HFFc6 (cell line): Measurements from ENCODE around the gene BRPF3. TPM values are rescaled to one million over a fixed set of nuclear protein-coding genes. Genes with fewer than 3 reads are reported as not detected.

Source experiments
- DNase-seq: peaks from one replicate; pipeline ENCODE4 v3.0.0-alpha.2; 2018
- H3K27ac Mint-ChIP-seq: 2 replicates; pipeline ENCODE4 v1.8.0; 2020; ENCODE audit warnings: mild to moderate bottlenecking, mixed read lengths
- H3K27me3 Mint-ChIP-seq: 2 replicates; pipeline ENCODE4 v1.8.0; 2021; ENCODE audit warnings: mild to moderate bottlenecking, moderate library complexity, mixed read lengths; ENCODE audit not compliant: insufficient read depth
- H3K36me3 Mint-ChIP-seq: 2 replicates; pipeline ENCODE4 v1.8.0; 2021; ENCODE audit warnings: low read depth, mixed read lengths
- H3K4me1 Mint-ChIP-seq: 2 replicates; pipeline ENCODE4 v1.8.0; 2020; ENCODE audit warnings: low read depth, mixed read lengths
- H3K4me3 Mint-ChIP-seq: 2 replicates; pipeline ENCODE4 v1.8.0; 2020; ENCODE audit warnings: mild to moderate bottlenecking, moderate library complexity, mixed read lengths
- H3K9me3 Mint-ChIP-seq: 2 replicates; pipeline ENCODE4 v1.8.0; 2020; ENCODE audit warnings: mild to moderate bottlenecking, mixed read lengths
- total RNA-seq, 6 experiments: library from RNA; stranded (reverse); fragmentation: NEBNext Ultra II Directional; extraction: Animal tissue kit (Norgen Biotek cat#: 25700); gene quantifications; 2 replicates in 1 of 6; 3 replicates in 5 of 6; pipeline ENCODE4 v1.2.3, GENCODE V29; 2021
- TF ChIP-seq, protein P1 (sequence below): fragments of 200-600 bp; sonication (generic); IDR thresholded peaks from 2 replicates; pipeline ENCODE4 v1.5.0; 2021; ENCODE audit warnings: antibody characterized with exemption, mild to moderate bottlenecking

The BRPF3 gene
- total RNA-seq, 6 experiments from 2014 or later, result 26.5 to 32.4 (median 28.9) TPM

DNA sequence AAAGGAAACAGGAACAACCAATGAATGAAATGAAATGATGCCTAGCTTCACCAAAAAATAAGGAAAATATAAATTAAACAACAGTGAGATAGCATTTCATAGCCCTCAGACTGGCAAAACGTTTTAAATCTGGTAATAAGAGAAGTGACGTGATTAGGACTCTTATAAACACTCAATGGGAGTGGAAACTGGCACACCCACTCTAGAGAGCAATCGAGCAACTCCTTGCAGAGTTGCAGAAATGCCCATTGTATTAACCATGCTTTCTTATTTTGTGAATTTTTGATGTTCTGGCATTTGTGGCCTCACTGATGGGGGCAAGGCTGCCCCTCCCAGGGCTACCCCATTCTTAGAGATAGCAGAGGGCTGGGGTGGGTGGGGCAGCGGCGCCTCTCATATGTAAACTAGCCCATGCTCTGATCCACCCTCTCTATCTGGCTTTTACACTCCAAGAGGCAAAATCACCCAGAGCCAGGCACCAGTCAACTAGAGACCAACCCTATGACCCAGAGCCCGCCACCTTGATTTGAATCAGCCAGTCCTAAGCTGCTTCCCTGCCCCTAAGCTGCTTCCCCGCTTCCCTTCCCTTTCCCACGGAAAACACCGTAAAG is 67.0 kb downstream of the BRPF3 start:
- TF ChIP-seq, protein P1, sequence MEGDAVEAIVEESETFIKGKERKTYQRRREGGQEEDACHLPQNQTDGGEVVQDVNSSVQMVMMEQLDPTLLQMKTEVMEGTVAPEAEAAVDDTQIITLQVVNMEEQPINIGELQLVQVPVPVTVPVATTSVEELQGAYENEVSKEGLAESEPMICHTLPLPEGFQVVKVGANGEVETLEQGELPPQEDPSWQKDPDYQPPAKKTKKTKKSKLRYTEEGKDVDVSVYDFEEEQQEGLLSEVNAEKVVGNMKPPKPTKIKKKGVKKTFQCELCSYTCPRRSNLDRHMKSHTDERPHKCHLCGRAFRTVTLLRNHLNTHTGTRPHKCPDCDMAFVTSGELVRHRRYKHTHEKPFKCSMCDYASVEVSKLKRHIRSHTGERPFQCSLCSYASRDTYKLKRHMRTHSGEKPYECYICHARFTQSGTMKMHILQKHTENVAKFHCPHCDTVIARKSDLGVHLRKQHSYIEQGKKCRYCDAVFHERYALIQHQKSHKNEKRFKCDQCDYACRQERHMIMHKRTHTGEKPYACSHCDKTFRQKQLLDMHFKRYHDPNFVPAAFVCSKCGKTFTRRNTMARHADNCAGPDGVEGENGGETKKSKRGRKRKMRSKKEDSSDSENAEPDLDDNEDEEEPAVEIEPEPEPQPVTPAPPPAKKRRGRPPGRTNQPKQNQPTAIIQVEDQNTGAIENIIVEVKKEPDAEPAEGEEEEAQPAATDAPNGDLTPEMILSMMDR, result no peak
- Mint-ChIP-seq H3K4me1 (peaks cover 10% of the 10 kb centered on the region), H3K27ac (no peak overlapping the region), H3K4me3 (no peak overlapping the region), H3K36me3 (no peaks in the 10 kb centered on the region), H3K27me3 (peaks cover 19% of the 10 kb centered on the region), H3K9me3 (peaks cover 7% of the 10 kb centered on the region)
- no peak for DNase-seq

DNA sequence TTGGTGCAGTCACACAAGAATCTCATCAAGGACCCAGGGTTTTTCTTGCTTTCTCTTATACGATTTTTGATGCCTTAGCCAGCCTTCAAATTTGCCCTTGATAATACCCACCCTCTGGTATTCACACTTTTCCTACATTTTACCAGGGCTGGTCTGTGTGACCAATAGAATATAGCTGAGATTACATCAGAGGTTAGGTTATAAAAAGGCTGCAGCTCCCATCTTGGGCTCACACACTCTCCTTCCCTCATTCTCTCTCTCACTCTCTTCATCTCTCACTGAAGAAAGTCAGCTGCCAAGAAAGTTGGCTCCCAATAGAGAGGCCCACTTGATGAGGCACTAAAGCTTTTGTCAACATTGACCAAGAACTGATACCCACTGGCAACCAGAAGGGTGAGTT is 69.2 kb downstream of the BRPF3 start:
- DNase-seq, result no peak
- no peaks in the 10 kb centered on the region for H3K36me3 Mint-ChIP-seq
- peaks cover 7% of the 10 kb centered on the region for H3K9me3 Mint-ChIP-seq
- peaks cover 12% of the 10 kb centered on the region for H3K4me1 Mint-ChIP-seq
- H3K4me3 Mint-ChIP-seq, result no peak overlapping the region
- H3K27me3 Mint-ChIP-seq, result peaks cover 24% of the 10 kb centered on the region
- TF ChIP-seq, protein P1, result no peak
- no peak overlapping the region for H3K27ac Mint-ChIP-seq

DNA sequence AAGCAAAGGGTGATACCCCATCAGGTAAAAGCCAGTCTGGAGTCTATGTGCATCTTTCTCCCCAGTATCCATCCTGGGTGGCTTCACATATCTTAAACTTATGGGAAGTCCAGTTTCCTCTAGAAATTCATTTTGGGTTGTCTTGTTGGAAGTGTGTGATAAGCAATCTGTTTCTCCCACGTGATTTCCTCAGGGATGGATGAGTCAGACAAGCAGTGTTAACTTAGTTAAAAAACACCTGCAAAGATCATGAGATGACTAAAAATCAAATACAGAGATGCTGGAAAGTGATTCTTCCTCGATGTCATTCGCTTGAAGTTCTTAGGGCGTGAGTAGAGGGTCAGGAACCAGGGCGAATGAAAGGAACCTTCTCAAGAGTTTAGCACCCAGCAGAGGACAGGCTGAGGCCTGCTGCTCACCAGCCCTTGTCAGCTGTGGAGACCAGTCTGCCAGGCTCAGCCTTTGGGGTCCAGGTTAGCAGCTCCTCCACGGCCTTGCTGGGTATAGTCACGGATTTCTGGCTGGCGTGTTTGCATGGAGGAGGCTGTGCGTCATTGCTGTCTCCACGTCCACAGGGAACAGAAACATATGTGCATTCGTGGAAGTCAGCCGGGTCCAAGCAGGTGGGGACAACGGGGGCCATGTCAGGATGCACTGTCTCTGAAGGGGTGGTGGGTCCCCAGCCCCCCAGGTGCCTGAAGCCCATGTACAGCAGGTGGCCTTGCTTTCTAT is 70.5 kb downstream of the BRPF3 start:
- DNase-seq, result no peak
- Mint-ChIP-seq H3K27me3 (peaks cover 29% of the 10 kb centered on the region), H3K36me3 (no peaks in the 10 kb centered on the region), H3K4me1 (peaks cover 12% of the 10 kb centered on the region), H3K9me3 (peaks cover 7% of the 10 kb centered on the region), H3K4me3 (no peak overlapping the region), H3K27ac (no peak overlapping the region)
- TF ChIP-seq, protein P1, result no peak

DNA sequence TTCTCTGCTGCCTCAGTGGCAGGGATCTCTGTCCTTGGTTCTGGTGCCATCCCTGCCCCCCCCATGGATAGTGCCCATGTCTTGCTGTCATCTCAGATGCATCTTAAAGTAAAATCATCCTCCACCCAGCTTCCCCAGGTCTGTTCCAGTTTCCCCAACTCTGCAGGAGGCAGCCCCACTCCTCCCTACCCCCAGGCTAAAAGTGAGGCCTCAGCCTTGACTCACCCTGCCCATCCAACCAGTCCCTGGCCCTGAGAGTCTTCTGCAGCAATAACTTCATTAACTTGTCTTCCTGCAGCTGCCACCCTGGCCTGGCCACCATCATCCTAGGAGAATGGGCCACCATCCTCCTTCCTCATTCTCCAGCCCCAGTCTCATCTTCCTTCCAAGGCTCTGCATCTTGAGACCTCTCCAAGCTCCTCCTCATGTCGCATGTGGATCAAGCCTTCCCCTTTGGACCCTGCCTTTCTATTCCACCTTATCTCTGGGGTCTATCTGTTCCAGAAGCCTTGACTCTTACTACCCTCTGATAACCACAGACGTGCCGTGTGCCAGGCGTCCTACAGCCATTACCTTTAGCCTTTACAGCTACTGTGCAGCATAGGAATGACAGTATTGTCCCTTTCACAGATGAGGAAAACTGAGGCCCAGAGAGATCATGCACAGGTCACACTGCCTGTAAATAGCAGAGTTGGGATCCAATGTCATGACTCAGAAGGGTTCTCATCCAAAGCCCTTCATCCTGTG is 71.4 kb downstream of the BRPF3 start:
- TF ChIP-seq, protein P1, result no peak
- Mint-ChIP-seq H3K27ac (no peak overlapping the region), H3K36me3 (no peaks in the 10 kb centered on the region), H3K9me3 (peaks cover 7% of the 10 kb centered on the region), H3K27me3 (peaks cover 30% of the 10 kb centered on the region), H3K4me3 (no peak overlapping the region), H3K4me1 (peaks cover 12% of the 10 kb centered on the region)
- DNase-seq, result no peak

DNA sequence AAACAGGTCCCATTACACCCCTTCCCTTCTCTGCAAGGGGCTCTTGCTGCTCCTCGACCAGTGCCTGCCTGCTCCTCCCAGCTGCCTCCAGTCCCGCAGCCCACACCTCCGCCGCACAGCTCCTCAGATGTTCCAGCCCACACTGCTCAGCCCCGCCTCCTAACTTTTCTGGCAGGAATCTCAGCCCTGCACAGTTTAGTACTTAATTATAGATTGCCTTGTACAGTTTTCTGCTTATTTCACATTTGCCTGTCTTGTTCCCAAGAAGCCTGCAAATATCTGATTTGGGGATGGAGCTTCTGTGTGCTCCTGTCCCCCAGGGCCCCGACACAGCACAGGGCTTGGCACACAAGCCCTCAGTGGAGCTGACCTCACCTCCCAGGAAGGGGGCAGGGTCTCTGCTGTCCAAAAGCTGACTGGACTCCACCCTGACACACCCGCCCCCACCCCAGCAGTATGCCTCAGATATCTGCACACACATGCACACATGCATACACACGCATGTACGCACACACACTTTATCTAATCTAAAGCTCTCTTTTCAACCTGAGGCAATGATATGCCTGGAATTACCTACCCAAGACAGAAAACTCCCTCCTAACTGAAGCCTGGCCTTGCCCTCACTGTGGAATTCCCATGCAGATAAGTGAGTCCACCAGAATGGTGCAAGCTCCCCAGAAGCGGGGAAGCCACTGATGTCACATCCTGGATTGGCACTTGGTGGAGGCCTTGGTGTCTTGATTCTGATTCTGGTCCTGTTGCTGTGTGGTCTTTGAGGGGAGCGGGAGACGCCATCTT is 72.1 kb downstream of the BRPF3 start:
- TF ChIP-seq, protein P1, result no peak
- peaks cover 7% of the 10 kb centered on the region for H3K9me3 Mint-ChIP-seq
- H3K4me1 Mint-ChIP-seq, result peaks cover 12% of the 10 kb centered on the region
- no peak overlapping the region for H3K27ac Mint-ChIP-seq
- no peak for DNase-seq
- H3K27me3 Mint-ChIP-seq, result peaks cover 33% of the 10 kb centered on the region
- H3K4me3 Mint-ChIP-seq, result no peak overlapping the region
- H3K36me3 Mint-ChIP-seq, result no peaks in the 10 kb centered on the region
